NCI-H1930 (cell line): ENCODE results near the gene MAP3K7.
A peak's percentile ranks its signal among the peaks of the same experiment; 100 is the strongest.

Experiments
- DNase-seq, 2 experiments: peaks; one replicate each; lab custom pipeline; 2025; lab: John Stamatoyannopoulos, UW

MAP3K7 gene

DNA sequence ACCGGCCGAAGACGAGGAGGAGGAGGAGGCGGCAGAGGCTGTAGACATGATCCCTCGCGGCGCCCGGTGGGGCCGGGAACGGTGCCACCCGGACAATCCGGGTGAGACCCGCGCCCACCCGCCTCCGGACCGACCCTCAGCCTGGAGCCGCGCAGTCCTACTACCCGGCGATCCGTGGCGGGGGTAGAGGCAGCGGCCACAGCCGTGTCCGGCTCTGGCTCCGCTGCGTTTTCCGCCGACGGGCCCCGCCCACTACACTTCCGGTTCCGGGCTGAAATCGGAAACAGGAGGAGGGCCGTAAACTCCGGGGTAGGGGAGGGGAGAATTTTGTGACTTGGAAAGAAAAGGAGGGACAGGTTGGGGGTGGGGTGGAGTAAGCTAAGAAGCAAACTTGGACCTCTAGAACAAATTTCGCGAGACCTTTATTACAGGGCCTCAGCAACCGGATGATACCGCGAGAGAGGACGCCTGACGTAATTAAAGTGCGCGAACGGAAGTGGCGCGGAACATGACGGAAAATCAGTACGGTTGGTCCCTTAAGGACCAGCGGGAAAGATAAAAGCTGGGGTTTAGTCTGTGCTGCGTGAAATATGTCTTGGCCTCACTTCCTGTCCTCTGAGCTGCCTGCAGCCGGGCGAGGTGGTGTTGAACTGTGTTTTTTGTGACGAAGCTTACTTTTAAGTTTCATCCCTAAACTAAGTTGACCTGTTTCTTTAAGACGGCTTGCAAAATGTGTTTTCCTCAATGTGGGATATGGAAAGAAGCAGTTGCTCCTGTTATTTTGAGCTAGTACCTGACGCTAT is at the start of gene MAP3K7:
Gene MAP3K7, minus strand, starts transcription at position 237 of the 803 bp plus-strand sequence. Its CDS starts 189 bp downstream, at position 48.
- peak; percentile 73 to 80 for DNase-seq

DNA sequence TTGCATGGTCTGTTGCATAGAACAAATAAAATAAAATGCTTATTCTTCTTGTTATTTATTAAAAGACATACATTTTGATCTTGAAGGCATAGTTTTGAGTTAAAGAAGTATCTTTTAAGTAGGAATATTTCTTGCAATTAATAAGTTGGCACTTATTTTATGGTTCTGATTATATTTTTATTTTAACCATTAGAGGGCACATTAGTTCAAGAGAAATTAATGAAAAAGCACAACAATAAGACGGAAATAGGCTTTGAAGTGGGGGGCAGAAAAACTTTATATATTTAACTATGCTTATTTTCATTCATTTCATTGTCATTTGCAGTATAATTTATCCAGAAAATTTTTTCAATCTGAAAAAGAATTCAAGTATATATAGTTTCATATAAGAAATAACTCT is 44.2 kb upstream of the MAP3K7 start:
- DNase-seq, result no peak

DNA sequence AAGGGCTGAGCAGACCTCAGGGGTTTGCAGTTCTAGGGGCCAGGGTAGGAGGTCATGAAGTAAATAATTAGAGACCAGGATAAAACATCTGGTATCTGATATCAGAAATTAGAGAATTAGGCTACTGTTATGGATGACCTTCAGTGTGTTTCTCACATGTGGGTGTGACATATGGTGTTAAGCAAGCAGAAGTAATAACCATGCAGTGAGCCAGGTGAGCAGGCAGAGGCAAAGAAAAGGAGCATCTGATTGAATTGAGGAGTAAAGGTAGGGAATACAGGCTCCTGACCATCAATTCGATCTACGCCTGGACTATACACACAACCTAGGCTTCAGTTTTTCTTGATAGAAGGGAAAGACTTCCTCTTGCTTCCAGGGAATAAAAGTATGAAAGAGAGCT is 34.7 kb upstream of the MAP3K7 start:
- DNase-seq, result no peak

DNA sequence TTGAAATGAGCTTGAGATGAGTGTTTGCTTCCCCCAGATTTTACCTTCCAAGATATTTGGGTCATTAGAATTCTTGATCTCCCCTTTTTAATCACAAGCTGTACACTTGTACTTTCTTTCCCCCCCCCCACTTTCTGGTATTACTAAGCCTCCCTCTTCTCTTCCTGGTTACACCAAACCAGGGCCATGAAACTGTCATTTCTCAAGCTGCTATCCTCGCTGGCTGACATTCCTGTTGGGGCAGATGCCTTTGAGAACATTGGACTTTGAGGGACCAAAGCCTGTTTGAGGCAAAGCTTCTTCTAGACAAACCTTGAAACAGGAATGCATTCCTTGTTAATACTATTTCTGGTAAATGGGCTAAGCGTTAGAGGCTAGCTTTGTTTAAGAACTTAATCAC is 32.3 kb upstream of the MAP3K7 start:
- no peak for DNase-seq

DNA sequence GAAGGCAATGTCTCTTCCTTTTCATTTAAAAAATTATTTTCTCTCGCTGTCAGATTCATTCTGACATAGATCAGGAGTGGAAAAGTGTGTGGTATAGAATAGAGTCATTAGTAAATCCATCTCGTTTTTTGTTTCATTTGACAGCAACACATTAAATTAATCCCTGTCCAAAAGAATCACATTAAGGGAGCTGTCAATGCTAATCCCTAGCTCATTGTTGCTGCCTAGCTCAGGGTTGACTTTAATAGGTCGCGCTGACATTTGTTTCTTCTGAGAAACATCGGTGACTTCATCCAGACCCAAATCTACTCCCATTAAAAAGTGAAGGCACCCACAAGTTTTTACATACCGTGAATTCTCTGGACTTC is 25.4 kb upstream of the MAP3K7 start:
- DNase-seq, result no peak

DNA sequence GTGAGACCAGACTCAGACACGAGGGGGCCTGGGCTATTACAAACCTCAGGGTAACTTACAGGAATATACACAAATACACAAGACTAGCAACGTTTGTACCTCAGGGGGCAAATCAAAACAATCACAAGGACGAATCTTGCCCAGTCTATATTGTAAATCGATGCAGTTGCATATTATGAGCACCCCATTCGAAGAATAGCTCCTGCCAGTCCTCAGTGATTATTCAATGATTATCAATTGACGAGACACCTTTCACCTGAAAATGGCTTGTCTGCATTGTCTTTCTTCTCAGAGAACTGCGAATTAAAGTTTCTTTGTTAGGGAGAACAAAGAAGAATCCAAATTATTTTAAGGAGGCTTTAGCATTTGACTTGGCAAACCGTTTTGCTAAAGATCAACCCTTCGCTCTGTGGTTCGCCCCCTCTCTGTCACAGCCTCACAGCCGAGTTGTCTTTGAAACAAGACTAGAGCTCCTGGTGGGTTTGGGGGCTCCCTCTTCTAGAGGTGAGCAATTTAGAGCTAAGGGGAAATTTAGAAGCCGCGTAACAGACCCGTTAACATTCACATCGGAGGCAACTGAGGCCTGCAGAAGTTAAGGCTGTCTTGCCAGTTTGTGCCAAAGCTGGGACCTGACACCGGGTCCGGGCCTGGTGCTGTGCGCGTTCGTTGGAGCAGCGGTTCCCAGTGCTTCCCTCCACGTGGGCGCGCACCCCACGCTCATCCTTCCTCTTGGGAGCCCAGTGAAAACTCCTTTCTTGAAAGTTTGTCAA is 24.9 kb upstream of the MAP3K7 start:
- DNase-seq, result no peak

DNA sequence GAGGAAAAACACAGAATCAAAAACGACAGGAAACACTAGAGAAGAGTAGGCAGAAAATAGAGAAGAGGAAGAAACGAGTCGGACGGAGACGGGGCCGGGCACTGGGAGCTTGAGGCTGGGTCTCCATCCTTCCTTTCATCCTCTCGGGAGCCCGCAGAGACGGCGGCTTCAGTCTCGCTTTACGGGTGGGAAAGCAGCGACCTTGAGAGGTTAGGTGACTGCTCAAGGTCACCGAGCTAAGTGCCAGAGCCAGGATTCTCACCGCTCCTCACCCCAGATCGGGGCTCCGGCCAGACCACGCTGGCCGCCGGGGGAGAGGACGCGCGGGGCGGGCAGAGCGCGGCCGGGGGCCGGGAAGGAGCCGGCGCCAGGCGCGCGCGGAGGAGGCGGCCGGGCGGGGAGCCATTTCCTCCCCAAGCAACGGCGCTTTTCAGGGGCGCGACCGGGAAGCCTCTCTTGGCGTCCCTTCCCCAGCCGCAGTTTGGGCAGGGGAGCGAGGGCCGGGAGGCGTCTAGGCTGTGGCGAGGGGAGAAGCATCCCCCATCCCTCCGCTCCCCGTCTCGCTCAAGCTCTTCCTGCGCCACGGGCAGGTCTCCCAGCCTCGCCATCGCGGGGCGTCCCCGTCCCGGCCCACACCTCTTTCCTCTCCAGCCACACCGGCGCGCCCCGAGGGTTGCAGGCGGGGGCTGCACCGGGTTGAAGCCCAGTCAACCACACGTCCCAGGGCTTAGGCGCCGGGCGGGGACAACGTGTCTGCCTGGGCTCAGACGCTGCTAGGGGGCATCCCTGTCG is 24.1 kb upstream of the MAP3K7 start:
- DNase-seq, result peak in 1 of 2 experiments; percentile 23

DNA sequence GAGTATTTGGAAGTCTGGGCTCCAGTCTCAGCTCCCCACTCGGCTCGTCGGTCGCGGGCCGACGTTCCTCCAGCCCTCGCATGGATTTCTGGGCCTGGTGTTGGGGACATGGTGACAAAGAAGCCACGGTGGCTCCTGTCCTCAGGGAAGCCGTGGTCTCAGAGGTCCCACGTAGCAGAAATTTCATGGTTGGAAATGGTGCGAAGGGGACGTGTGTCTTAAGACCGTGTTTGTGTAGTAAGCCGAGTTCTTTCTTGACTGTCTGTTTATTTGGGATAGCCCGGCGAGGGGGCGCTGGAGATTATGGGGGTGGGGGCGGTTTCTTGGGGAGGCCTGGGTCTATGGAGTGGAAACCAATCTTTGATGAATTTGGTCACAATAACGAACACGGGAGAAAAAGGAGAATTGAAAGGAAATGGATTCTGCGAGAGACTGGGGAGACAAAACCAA is 23.5 kb upstream of the MAP3K7 start:
- DNase-seq, result no peak

DNA sequence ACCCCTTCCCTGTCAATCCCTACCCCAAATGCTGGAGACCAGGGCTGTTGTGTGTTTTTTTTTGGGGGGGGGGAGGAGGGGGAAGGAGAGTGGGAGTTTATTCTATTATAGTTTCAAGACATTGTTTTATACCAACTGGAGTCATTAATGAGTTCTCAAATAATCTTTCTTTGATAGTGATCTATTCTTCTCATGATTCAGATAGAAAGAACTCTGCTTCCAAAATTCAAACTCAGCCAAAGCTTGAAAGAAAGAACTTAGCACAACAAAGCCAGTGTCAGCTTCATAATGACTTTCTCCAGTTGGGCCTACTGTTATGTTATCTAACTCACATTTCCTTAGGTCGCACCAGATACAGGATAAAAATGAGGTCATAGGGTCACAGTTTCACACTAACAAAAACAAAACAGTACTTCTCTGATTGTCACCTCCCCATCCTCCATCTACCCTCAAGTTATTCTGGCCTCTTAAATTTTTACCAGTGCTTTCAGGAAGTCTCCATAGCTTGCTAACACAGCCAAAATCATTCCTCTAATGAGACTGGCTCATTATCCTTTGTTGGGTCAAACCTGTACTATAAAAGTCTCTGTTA is 19.0 kb upstream of the MAP3K7 start:
- no peak for DNase-seq

DNA sequence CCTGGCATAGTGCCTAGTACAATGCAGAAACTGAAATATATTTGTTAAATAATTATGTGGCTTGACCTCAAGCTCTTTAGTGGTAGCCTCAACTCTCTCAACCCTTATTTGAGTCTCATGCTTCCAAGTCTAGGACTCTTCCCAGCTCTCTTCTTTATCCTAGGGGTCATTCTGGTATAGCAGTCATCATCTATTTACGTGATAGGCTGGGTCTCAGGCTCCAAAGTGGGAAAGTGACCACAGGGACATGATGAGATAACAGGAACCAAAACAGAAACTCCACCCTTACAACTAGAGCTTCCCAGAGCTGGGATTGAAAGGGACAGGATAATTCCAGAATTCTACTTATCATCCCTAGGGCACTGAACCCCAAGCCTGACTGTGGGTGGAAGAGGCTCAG is 17.7 kb upstream of the MAP3K7 start:
- DNase-seq, result no peak

DNA sequence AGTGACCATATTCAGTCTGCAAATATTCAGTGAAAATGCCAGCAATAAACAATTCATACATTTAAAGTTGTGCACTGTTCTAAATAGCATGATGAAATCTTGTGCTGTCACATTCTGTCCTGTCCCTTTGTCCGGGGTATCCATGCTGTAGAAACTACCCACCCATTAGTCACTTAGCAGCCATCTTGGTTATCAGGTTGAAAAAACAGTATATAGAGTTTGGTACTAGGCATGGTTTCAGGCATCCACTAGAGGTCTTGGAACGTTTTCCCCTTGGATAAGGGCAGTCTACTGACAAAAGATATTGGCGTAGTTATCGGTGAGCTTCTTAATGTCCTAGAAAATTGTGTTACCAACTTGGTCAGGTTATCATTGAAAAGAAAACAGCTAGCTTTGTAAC is 12.3 kb upstream of the MAP3K7 start:
- no peak for DNase-seq

DNA sequence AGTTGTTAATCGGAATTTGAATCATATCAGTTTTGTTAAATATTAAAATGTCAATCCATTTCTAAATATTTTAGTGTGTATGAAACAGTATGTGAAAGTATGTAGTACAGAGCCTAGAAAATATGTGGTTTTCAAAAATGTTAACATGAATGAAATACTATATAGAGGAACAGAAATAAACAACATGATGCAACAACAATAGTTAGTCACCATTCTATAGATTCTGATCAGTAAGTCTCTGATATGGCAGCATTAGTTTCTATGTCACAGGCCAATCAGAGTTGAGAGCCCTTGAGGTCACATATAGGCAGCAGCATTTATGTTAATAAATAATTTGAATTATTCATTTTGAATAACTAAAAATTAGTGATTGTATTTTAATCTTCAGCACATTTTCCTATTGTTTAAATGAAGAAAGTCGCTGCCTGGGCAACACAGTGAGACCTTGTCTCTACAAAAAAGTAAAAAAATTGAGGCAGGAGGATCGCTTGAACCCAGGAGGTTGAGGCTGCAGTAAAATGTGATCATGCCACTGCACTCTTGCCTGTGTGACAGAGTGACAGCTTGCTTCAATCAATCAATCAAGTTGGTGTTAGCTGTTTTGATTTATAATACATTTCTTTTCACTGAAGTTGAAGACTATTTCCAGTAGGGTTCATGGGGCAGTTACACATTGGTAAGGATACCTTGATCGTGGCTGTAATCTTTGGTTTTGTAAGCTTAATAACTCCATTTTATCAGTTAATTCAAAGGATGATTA is 11.5 kb upstream of the MAP3K7 start:
- no peak for DNase-seq

DNA sequence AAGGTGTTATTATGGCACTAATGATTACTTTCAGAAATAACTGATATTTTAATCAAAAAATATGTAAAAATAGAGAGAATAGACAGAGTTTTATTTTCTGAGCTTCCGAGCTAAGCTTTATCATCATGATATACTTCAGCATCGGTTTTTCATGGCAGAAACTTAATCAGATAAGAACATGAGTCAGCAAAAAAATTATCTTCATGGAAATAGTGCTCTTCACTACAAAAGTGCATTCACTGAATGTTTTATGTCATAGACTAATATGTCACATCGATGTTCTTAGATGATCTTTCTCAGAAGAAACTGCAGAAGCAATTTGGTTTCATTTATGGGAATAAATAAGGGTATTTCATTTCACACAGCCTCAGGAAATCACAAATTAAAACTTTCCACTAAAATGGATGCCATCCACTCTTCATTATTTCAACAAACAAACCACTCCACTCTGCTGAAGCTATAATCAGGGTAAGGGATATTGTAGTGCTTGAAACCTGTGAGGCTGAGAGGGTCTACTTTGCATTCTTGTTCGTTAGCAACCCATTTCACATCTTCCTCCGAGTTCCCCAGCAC is 10.2 kb upstream of the MAP3K7 start:
- no peak for DNase-seq

DNA sequence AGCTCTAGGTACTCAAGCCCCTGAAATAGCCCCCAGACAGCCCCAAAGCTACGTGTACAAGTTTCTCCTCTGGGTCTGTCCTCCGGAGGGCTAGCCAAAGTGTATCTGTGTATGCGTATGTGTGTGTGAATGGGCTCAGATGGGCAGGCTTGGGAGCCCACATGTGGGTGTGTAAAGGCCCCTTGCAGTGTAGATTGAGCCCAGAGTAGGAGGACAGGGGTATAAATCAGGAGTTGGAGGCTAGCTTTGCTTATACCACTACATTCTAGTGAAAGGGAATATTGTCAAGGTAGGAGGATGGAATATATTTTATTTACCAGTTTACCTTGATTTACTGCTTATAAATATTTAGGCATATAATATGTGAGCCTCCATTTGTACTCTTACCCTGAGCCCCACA is 9.0 kb upstream of the MAP3K7 start:
- no peak for DNase-seq

DNA sequence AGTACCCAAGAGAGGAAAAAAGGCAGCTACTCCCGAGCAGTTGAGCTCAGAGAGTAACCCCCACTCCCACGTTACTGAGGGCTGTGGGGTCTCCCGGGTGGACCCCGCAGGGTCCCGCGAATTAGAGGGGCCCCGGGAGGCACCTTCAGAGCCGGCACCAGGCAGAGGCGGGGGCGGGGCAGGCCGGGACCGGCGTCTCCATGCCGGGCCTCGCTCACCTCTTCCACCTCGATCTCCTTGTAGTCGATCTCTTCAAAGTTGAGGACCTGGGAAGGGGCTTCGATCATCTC is 381 bp downstream of the MAP3K7 start:
- no peak for DNase-seq

DNA sequence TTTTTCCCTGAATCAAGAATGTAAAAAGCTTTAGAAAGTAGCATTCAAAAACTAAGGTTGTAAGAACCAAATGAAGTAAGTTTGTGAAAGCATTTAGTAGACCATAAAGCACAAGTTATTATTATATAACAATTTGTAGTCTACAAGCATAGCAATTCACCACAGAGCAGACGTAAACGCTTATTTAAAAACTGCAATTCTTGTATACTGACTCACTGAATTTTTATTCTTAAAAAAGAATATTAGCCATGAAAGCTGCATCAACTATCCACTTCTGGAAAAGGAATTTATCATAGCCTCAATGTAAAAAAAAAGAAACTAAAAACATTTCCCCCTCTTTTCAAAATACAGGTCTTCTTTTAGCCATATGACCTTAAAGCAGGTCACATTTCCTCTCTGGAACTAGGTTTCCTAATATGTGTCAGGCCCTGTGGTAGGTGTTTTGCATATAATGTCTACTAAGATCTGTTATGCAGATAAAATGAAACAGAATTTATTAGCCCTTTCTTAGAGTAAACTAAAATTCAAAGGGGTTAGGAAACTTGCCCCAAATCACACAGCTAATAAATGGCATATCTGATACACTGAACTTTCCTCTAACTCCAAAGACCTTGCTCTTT is 2.1 kb downstream of the MAP3K7 start:
- DNase-seq, result no peak

DNA sequence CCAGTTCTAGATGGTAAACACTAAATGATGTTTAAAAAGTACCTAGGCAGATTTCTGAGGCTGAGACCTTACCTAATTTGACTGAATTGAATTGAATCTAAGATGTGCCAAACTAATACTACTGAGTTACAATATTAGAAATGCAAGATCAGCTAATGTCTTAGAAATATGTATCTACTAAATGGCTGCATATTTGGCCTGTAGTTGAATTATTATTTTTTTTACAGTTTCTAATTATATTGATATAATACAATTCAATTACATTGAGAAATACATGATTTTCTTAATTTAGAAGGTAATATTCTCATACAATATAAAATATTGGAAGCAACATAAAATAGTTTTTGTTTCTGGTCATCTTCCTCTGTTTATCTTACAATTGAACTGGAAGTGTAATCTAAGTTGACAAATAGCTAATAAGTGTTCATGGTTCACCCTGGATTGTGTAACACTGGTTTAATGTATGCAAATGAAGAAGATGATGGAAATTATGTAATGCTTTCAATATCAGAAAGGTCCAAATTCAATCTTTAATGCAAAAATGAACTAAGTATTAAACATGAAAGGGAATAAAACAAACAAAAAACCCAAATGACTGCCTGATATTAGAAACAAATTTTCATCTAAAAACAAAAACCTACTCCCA is 2.9 kb downstream of the MAP3K7 start:
- DNase-seq, result no peak

DNA sequence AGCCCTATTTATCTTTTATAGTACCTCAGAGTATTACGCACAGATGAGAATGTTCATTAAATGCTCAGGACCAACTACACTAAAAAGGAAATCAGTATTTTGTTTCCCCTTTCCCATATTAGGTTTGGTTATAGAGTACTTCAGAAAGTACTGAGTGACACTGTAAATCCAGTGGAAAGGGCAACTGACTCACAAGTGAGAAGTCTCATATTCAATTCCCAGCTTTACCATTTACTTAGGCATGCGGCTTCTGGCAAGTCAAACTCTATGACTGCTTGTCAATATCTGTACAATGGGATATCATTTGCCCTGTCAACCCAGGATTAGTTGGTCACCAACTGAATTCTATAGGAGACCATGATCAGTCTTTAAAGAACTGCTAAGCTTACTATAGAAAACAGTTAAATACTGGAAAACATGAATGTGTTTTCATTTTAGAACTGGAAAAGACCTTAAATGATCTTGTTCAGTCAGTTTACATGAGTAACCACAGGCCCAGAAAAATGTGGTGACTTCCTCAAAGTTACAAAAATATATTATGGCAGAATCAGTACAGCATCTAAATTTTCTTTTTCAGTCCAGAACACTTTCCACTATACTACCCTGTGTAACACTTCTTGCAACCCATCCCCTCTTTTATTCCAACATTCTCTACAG is 3.6 kb downstream of the MAP3K7 start:
- DNase-seq, result no peak

DNA sequence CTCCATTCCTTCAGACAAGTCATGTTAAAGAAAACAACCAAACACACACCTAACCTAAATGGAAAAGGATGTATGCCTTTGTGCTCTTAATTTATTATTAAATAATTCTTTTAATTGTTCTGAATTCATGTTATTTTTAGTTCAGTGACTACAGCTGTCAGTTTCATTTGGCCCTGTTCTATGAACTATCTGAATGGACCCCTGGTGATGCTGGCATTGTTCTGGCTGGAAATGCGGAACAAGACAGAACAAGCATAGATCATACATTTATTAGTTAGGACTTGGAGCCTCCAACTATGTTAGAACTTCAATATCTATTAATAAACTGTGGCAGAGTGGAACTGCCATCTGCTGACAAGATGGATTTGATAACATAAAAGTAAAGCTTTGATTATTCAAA is 5.7 kb downstream of the MAP3K7 start:
- DNase-seq, result no peak
